KMS-11 (cell line): ENCODE measurements around the gene FDX1.

Experiments
- H2AFZ ChIP-seq: fragments of 200-600 bp; sonication (generic); 2 replicates; pipeline ENCODE4 v1.6.1; 2016; ENCODE audit warnings: antibody characterized with exemption, mixed run types, low read depth
- H3K27ac ChIP-seq: fragments of 200-600 bp; sonication (generic); 2 replicates; pipeline ENCODE4 v1.6.1; 2016; ENCODE audit warnings: mild to moderate bottlenecking, mixed run types
- H3K27me3 ChIP-seq: fragments of 200-600 bp; sonication (generic); 2 replicates; pipeline ENCODE4 v1.6.1; 2017; ENCODE audit warnings: mild to moderate bottlenecking, low read depth, mixed run types, moderate library complexity; ENCODE audit not compliant: insufficient read depth
- H3K36me3 ChIP-seq: fragments of 200-600 bp; sonication (generic); 2 replicates; pipeline ENCODE4 v1.6.1; 2017; ENCODE audit warnings: mild to moderate bottlenecking, mixed run types; ENCODE audit not compliant: insufficient read depth
- H3K4me1 ChIP-seq: fragments of 200-600 bp; sonication (generic); 2 replicates; pipeline ENCODE4 v1.6.1; 2016; ENCODE audit warnings: mild to moderate bottlenecking, low read depth, mixed run types; ENCODE audit not compliant: poor library complexity, severe bottlenecking
- H3K4me2 ChIP-seq: fragments of 200-600 bp; sonication (generic); 2 replicates; pipeline ENCODE4 v1.7.0; 2016; ENCODE audit warnings: mild to moderate bottlenecking, mixed run types
- H3K4me3 ChIP-seq: fragments of 200-600 bp; sonication (generic); IDR thresholded peaks from 2 replicates; pipeline ENCODE4 v1.6.1; 2017; ENCODE audit warnings: low read depth, low read length, mixed read lengths; ENCODE audit not compliant: insufficient read depth
- H3K79me2 ChIP-seq: fragments of 200-600 bp; sonication (generic); 2 replicates; pipeline ENCODE4 v1.6.1; 2016; ENCODE audit warnings: low read depth, mixed run types; ENCODE audit not compliant: insufficient read depth
- H3K9ac ChIP-seq: fragments of 200-600 bp; sonication (generic); 2 replicates; pipeline ENCODE4 v1.6.1; 2016; ENCODE audit warnings: mild to moderate bottlenecking, mixed run types
- H4K20me1 ChIP-seq: fragments of 200-600 bp; sonication (generic); 2 replicates; pipeline ENCODE4 v1.6.1; 2016; ENCODE audit warnings: mild to moderate bottlenecking, mixed run types; ENCODE audit not compliant: insufficient read depth
- CTCF ChIP-seq: fragments of 200-600 bp; sonication (generic); conservative IDR thresholded peaks from 2 replicates; pipeline ENCODE4 v1.6.1; 2017; ENCODE audit warnings: low read depth, mild to moderate bottlenecking, antibody characterized with exemption, low read length, moderate library complexity, mixed read lengths

FDX1 gene

GRCh38 chr11:110433393-110434333 is 3.9 kb downstream of the FDX1 start:
- peaks cover 26% of the 10 kb centered on the region for H3K79me2 ChIP-seq
- H3K4me1 ChIP-seq: peaks cover 31% of the 10 kb centered on the region
- H2AFZ ChIP-seq: no peak overlapping the region
- H3K36me3 ChIP-seq: no peaks in the 10 kb centered on the region
- no peak overlapping the region for H3K9ac ChIP-seq
- peak; percentile 65 for TF ChIP-seq CTCF
- H3K27me3 ChIP-seq: no peaks in the 10 kb centered on the region
- no peak overlapping the region for H3K4me3 ChIP-seq
- H3K27ac ChIP-seq: no peak overlapping the region
- no peaks in the 10 kb centered on the region for H4K20me1 ChIP-seq
- H3K4me2 ChIP-seq: no peak overlapping the region

GRCh38 chr11:110434952-110435779 is 5.4 kb downstream of the FDX1 start:
- H3K9ac ChIP-seq: no peak overlapping the region
- H2AFZ ChIP-seq: no peak overlapping the region
- H3K36me3 ChIP-seq: no peaks in the 10 kb centered on the region
- TF ChIP-seq CTCF: peak; percentile 43
- H3K4me3 ChIP-seq: no peak overlapping the region
- H3K27me3 ChIP-seq: no peaks in the 10 kb centered on the region
- H3K4me2 ChIP-seq: peak overlapping the region; percentile 13; the same call in 1 of the 2 replicates
- no peak overlapping the region for H3K27ac ChIP-seq
- no peaks in the 10 kb centered on the region for H4K20me1 ChIP-seq
- peaks cover 26% of the 10 kb centered on the region for H3K4me1 ChIP-seq
- H3K79me2 ChIP-seq: peaks cover 26% of the 10 kb centered on the region

- Histone ChIP-seq H3K27ac (no peak overlapping the region), H3K4me1 (peaks cover 26% of the 10 kb centered on the region), H3K4me2 (peak overlapping the region; percentile 13; the same call in 1 of the 2 replicates), H3K27me3 (no peaks in the 10 kb centered on the region), H4K20me1 (no peaks in the 10 kb centered on the region), H3K4me3 (no peak overlapping the region), H2AFZ (no peak overlapping the region), H3K36me3 (no peaks in the 10 kb centered on the region), H3K79me2 (peaks cover 19% of the 10 kb centered on the region), H3K9ac (no peak overlapping the region)
- TF ChIP-seq CTCF: no peak
Measured at GRCh38 chr11:110435780-110436717, 6.3 kb downstream of the FDX1 start.

GRCh38 chr11:110438017-110438416 is 8.3 kb downstream of the FDX1 start:
- Histone ChIP-seq H3K4me2 (no peak overlapping the region), H3K27ac (no peak overlapping the region), H3K9ac (no peak overlapping the region), H4K20me1 (no peaks in the 10 kb centered on the region), H3K4me1 (peaks cover 14% of the 10 kb centered on the region), H2AFZ (no peak overlapping the region), H3K79me2 (no peaks in the 10 kb centered on the region; the same call in 1 of the 2 replicates), H3K36me3 (no peaks in the 10 kb centered on the region), H3K4me3 (no peak overlapping the region), H3K27me3 (no peaks in the 10 kb centered on the region)
- TF ChIP-seq CTCF: no peak
